Stromal cell of bone marrow (primary cell): ENCODE data around the gene FBLN5.
"Not testable (repeated sequence)": the region's sequence is repeated elsewhere in the genome, so short reads cannot be mapped to it uniquely, and the experiment has no call there.

Experiments
- DNase-seq: peaks from one replicate; pipeline ENCODE4 v3.0.0-alpha.2; 2012; ENCODE audit warnings: low read depth

FBLN5 gene

GRCh38 chr14:91904956-91905645 lies 42.4 kb downstream of the FBLN5 start:
- no peak for DNase-seq

GRCh38 chr14:91904483-91904882 lies 43.0 kb downstream of the FBLN5 start:
- DNase-seq, result no peak

- DNase-seq, result no peak
These were observed 44.4 kb downstream of the FBLN5 start for GRCh38 chr14:91903070-91903469.

- DNase-seq, result no peak
These were observed 45.2 kb downstream of the FBLN5 start for GRCh38 chr14:91902336-91902735.

- no peak for DNase-seq
These were observed 45.9 kb downstream of the FBLN5 start for GRCh38 chr14:91901449-91902226.

GRCh38 chr14:91899806-91900205 lies 47.7 kb downstream of the FBLN5 start:
- no peak for DNase-seq

GRCh38 chr14:91899213-91899612 lies 48.3 kb downstream of the FBLN5 start:
- DNase-seq, result no peak

- DNase-seq, result no peak
These were observed 49.1 kb downstream of the FBLN5 start for GRCh38 chr14:91898372-91898771.

GRCh38 chr14:91897716-91898115 lies 49.8 kb downstream of the FBLN5 start:
- DNase-seq, result not testable (repeated sequence)

- no peak for DNase-seq
These were observed 50.3 kb downstream of the FBLN5 start for GRCh38 chr14:91897106-91897701.

GRCh38 chr14:91896419-91896818 lies 51.1 kb downstream of the FBLN5 start:
- DNase-seq, result no peak

- DNase-seq, result no peak
These were observed 53.8 kb downstream of the FBLN5 start for GRCh38 chr14:91893669-91894068.

GRCh38 chr14:91893007-91893406 lies 54.5 kb downstream of the FBLN5 start:
- no peak for DNase-seq

- DNase-seq, result peak; percentile 66
These were observed 55.7 kb downstream of the FBLN5 start for GRCh38 chr14:91891721-91892220.

GRCh38 chr14:91891101-91891500 lies 56.4 kb downstream of the FBLN5 start:
- DNase-seq, result no peak

GRCh38 chr14:91890291-91890749 lies 57.2 kb downstream of the FBLN5 start:
- no peak for DNase-seq

- DNase-seq, result no peak
These were observed 57.9 kb downstream of the FBLN5 start for GRCh38 chr14:91889477-91890211.

GRCh38 chr14:91888641-91889476 lies 58.6 kb downstream of the FBLN5 start:
- no peak for DNase-seq

- DNase-seq, result no peak
These were observed 60.5 kb downstream of the FBLN5 start for GRCh38 chr14:91886961-91887360.

GRCh38 chr14:91885839-91886238 lies 61.7 kb downstream of the FBLN5 start:
- DNase-seq, result no peak

GRCh38 chr14:91885113-91885712 lies 62.3 kb downstream of the FBLN5 start:
- DNase-seq, result no peak
